Measurements from ENCODE around the gene GRIN1. TPM values are rescaled to one million over a fixed set of nuclear protein-coding genes. Genes with fewer than 3 reads are reported as not detected.

GRIN1 gene
- total and polyA plus RNA-seq, 2 of the 8 experiments (the other 6 are each of a cell fraction or from before 2014, with no cell fraction given): 0.48 to 2.1 TPM

- H3K4ac ChIP-seq (replicated peaks; ENCODE audit: insufficient read length, low read depth, low read length): no peak overlapping the region
- H3K23me2 ChIP-seq (ENCODE audit: low read depth, low read length): peaks cover 3% of the 10 kb centered on the region; the same call in 1 of the 2 replicates
- no peak overlapping the region for H3K9ac ChIP-seq (replicated peaks in 1 of 4; ENCODE audit: extremely low read depth in 1 of 4, low read depth in 3 of 4, low read length in 3 of 4)
- no peaks in the 10 kb centered on the region for H3K79me1 ChIP-seq (ENCODE audit: low read depth, low read length)
- peaks cover 15 to 36% (median 30%) of the 10 kb centered on the region in 4 experiments for H3K27me3 ChIP-seq (replicated peaks in 1 of 4; ENCODE audit: control insufficient read depth in 3 of 4, extremely low read depth in 1 of 4, insufficient read depth in 3 of 4, low read length in 3 of 4)
- no peak overlapping the region for H2BK20ac ChIP-seq (ENCODE audit: low read length)
- H3K79me2 ChIP-seq (ENCODE audit: control insufficient read depth in 1 of 2, insufficient read depth in 2 of 2, low read length in 2 of 2): no peaks in the 10 kb centered on the region
- no peak overlapping the region for H2BK12ac ChIP-seq (ENCODE audit: low read depth, low read length)
- H3K9me3 ChIP-seq (ENCODE audit: insufficient read depth in 2 of 2, low read depth in 1 of 2, low read length in 1 of 2): no peaks in the 10 kb centered on the region
- no peak overlapping the region for H4K5ac ChIP-seq (ENCODE audit: insufficient read length, low read depth, low read length)
- H3K4me2 ChIP-seq (ENCODE audit: insufficient read depth in 1 of 2, low read depth in 2 of 2, low read length in 2 of 2): no peak overlapping the region
- 87% methylated on average over 17 of the region's 17 CpGs; no CpG with 5 or more reads in 1 of the 2 experiments for WGBS, 2 experiments (ENCODE audit: extremely low coverage in 1 of 2, insufficient coverage in 1 of 2, insufficient read length in 1 of 2, insufficient replicate concordance in 2 of 2, low coverage in 1 of 2, low lambda C conversion rate in 2 of 2, missing lambda C conversion rate in 1 of 2)
- H2AK5ac ChIP-seq (ENCODE audit: low read depth, low read length): no peak overlapping the region
- H3K4me3 ChIP-seq (ENCODE audit: extremely low read depth in 1 of 4, insufficient read depth in 2 of 4, low read depth in 3 of 4, low read length in 4 of 4): no peak overlapping the region
- H3K14ac ChIP-seq (ENCODE audit: insufficient read length): no peak overlapping the region
- no peak overlapping the region for H2BK120ac ChIP-seq (replicated peaks; ENCODE audit: low read depth, low read length)
- H3K27ac ChIP-seq (ENCODE audit: low read depth, low read length): no peak overlapping the region
- H4K8ac ChIP-seq (ENCODE audit: extremely low read depth, insufficient read depth, low read length): no peak overlapping the region
- POLR2A ChIA-PET (ENCODE audit: partially characterized antibody): interaction anchor here (1.2 to 1.4 kb wide), 2 partner anchors 11 to 110 kb away, joined by 3 to 4 read pairs; partner anchors contain the start of gene RNF224
- H3K56ac ChIP-seq (replicated peaks; ENCODE audit: insufficient read length, low read depth, low read length): no peak overlapping the region
- H3K4me1 ChIP-seq (replicated peaks in 1 of 4; ENCODE audit: control insufficient read depth in 3 of 4, insufficient read depth in 4 of 4, low read length in 3 of 4): peaks cover 0 to 7% (median under 1%) of the 10 kb centered on the region in 4 experiments; a peak in 3 of 7 replicates
- H2AFZ ChIP-seq (ENCODE audit: low read length): no peak overlapping the region
- H4K91ac ChIP-seq (replicated peaks; ENCODE audit: insufficient read length, low read length): no peak overlapping the region
- CTCF ChIA-PET (ENCODE audit: partially characterized antibody): interaction anchor here (1.4 to 2.5 kb wide), 2 partner anchors 11 to 120 kb away, joined by 5 read pairs; no protein-coding TSS in a partner anchor
- H2BK15ac ChIP-seq (ENCODE audit: low read length): no peak overlapping the region
- H2BK5ac ChIP-seq (ENCODE audit: low read depth, low read length): no peak overlapping the region
- no peak overlapping the region for H3K23ac ChIP-seq (ENCODE audit: insufficient read length)
- peaks cover 0 to 4% of the 10 kb centered on the region in 2 experiments for H4K20me1 ChIP-seq (replicated peaks in 1 of 2; ENCODE audit: control insufficient read depth in 1 of 2, insufficient read depth in 2 of 2, low read length in 2 of 2)
- H3K36me3 ChIP-seq (ENCODE audit: control insufficient read depth in 2 of 4, insufficient read depth in 4 of 4, low read length in 3 of 4): no peaks in the 10 kb centered on the region
- no peak for DNase-seq (ENCODE audit: low read depth in 1 of 2, low spot score in 2 of 2)
- no peak overlapping the region for H3K18ac ChIP-seq (ENCODE audit: extremely low read depth, low read length)
- no peak for FAIRE-seq
- no peak for TF ChIP-seq ASH2L (IDR thresholded peaks at IDR 0.05; ENCODE audit: low read length)
- TF ChIP-seq SP2 (IDR thresholded peaks at IDR 0.05; ENCODE audit: low read length): no peak
- TF ChIP-seq SUZ12 (IDR thresholded peaks at IDR 0.05; ENCODE audit: low read length): no peak
- TF ChIP-seq KDM4A (IDR thresholded peaks at IDR 0.05; ENCODE audit: low read depth, low read length, severe bottlenecking): no peak
- TF ChIP-seq CTCF (IDR thresholded peaks at IDR 0.05; ENCODE audit: control extremely low read depth in 1 of 3, insufficient read depth in 1 of 3, low read depth in 1 of 3, low read length in 3 of 3): no peak
- TF ChIP-seq CREB1 (IDR thresholded peaks at IDR 0.05): no peak
- no peak for TF ChIP-seq POLR2AphosphoS5 (IDR thresholded peaks at IDR 0.05; ENCODE audit: low read depth, low read length)
- TF ChIP-seq E2F6 (IDR thresholded peaks at IDR 0.05): no peak
- no peak for TF ChIP-seq BCL11A (IDR thresholded peaks at IDR 0.05; ENCODE audit: low read depth in 2 of 2, low read length in 2 of 2)
- no peak for TF ChIP-seq ATF3 (IDR thresholded peaks at IDR 0.05; ENCODE audit: insufficient read depth, low read depth, low read length)
- no peak for TF ChIP-seq YY1 (IDR thresholded peaks at IDR 0.05; ENCODE audit: low read depth, low read length)
Measured at GRCh38 chr9:137116728-137117127, 22.2 kb upstream of the GRIN1 start.

Measured in H1 (cell line).